ENCODE measurements around the gene HSD17B14. TPM values are rescaled to one million over a fixed set of nuclear protein-coding genes. Genes with fewer than 3 reads are reported as not detected.
"Not testable (repeated sequence)": the region's sequence is repeated elsewhere in the genome, so short reads cannot be mapped to it uniquely, and the experiment has no call there.

Gene HSD17B14
- total RNA-seq, 2 donors from 2014 or later, result 0.26 TPM; not detected in 1

GRCh38 chr19:48856921-48857320, 20.6 kb upstream of the HSD17B14 start:
- ATAC-seq, result no peak
- no peak for DNase-seq (ENCODE audit: low spot score)
- no peak overlapping the region for H3K27ac Mint-ChIP-seq
- no peaks in the 10 kb centered on the region for H3K36me3 Mint-ChIP-seq
- no peaks in the 10 kb centered on the region for H3K9me3 Mint-ChIP-seq
- no peak overlapping the region for H3K4me3 Mint-ChIP-seq
- no peaks in the 10 kb centered on the region for H3K27me3 Mint-ChIP-seq
- H3K4me1 Mint-ChIP-seq (ENCODE audit: low read depth in 2 of 2), result peaks cover 5 to 8% of the 10 kb centered on the region in 2 donors

DNA sequence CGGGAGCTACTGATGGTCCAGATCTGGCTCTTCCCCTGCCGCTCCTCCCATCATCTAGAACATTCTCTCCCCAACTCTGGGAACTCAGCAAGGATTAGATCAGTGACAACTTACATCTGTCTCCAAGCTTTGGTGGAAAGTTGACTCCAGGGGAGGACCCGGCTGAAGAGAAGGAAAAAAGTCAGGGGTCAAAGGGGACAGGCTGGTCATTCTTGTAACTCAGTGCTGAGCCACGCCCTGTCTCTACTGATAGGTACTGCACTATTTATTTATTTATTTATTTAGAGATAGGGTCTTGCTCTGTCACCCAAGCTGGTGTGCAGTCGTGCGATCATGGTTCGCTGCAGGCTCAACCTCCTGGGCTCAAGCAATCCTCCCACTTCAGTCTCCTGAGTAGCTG, 17.8 kb upstream of the HSD17B14 start:
- ATAC-seq, result no peak
- no peak overlapping the region for H3K27ac Mint-ChIP-seq
- H3K36me3 Mint-ChIP-seq, result no peaks in the 10 kb centered on the region
- no peaks in the 10 kb centered on the region for H3K27me3 Mint-ChIP-seq
- no peaks in the 10 kb centered on the region for H3K9me3 Mint-ChIP-seq
- no peak overlapping the region for H3K4me3 Mint-ChIP-seq
- peaks cover 1 to 2% of the 10 kb centered on the region in 2 donors for H3K4me1 Mint-ChIP-seq (ENCODE audit: low read depth in 2 of 2)
- DNase-seq (ENCODE audit: low spot score), result no peak

DNA sequence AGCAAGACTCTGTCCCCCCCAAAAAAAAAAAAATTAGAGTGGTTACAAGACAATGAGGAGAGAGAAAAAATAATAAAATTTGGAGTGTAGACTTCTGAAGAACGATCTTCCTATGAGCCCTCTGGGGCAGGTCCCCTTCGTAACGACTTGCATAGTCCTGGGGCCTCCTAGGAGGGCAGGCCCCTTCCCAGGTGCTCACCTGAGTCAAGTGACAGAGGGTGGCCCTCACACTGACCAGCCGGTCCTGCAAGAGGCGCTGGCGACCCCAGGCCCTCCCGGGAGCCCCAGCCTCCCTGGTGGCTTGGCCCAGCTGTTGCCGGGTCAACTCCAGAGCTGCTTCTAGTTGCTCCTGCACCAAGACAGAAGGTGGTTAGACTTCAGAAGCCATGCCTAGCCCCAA, 17.2 kb upstream of the HSD17B14 start:
- Mint-ChIP-seq H3K36me3 (no peaks in the 10 kb centered on the region), H3K9me3 (no peaks in the 10 kb centered on the region), H3K27me3 (no peaks in the 10 kb centered on the region), H3K27ac (no peak overlapping the region), H3K4me1 (ENCODE audit: low read depth in 2 of 2) (no peaks in the 10 kb centered on the region), H3K4me3 (no peak overlapping the region)
- no peak for ATAC-seq
- DNase-seq (ENCODE audit: low spot score), result no peak

DNA sequence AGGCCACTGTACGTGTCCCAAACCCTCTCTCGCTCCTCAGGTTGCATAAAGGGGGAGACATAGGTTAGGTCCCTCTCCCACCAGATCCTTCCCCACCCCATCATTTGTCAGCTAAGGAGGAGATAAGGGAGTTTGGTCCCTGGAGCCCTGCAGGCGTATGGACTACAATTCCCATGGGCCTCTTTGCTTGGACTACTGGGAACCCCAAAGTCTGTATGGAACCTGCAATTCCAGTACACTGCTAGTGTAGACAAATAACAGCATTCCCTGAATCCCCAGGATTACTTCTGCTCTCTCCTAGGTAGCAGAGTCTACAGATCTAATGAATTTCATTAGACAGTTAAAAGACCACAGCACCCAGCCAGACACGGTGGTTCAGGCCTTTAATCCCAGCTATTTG, 16.0 kb upstream of the HSD17B14 start:
- Mint-ChIP-seq H3K9me3 (no peaks in the 10 kb centered on the region), H3K4me1 (ENCODE audit: low read depth in 2 of 2) (no peaks in the 10 kb centered on the region), H3K27me3 (no peaks in the 10 kb centered on the region), H3K4me3 (no peak overlapping the region), H3K27ac (no peak overlapping the region), H3K36me3 (no peaks in the 10 kb centered on the region)
- DNase-seq (ENCODE audit: low spot score), result no peak
- ATAC-seq, result no peak

DNA sequence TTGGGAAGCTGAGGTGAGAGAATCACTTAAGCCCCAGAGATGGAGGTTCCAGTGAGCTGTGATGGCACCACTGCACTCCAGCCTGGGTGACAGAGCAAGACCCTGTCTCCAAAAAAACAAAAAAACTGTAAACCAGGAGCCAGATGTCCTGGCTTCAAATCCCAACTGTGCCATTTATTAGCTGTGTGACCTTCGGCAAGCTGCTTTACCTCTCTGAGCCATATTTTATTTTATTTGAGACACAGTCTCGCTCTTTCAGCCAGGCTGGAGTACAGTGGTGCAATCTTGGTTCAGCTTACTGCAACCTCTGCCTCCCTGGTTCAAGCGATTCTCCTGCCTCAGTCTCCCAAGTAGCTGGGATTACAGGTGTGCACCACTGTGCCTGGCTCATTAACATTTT, 10.4 kb upstream of the HSD17B14 start:
- H3K36me3 Mint-ChIP-seq; H3K4me3 Mint-ChIP-seq; H3K9me3 Mint-ChIP-seq; H3K27ac Mint-ChIP-seq; H3K27me3 Mint-ChIP-seq; ATAC-seq; DNase-seq (ENCODE audit: low spot score); H3K4me1 Mint-ChIP-seq (ENCODE audit: low read depth in 2 of 2): not testable (repeated sequence)

GRCh38 chr19:48845384-48845783, 9.1 kb upstream of the HSD17B14 start:
- no peak for DNase-seq (ENCODE audit: low spot score)
- Mint-ChIP-seq H3K36me3 (no peaks in the 10 kb centered on the region), H3K9me3 (no peaks in the 10 kb centered on the region), H3K4me3 (no peak overlapping the region), H3K4me1 (ENCODE audit: low read depth in 2 of 2) (peaks cover 0 to 3% of the 10 kb centered on the region in 2 donors), H3K27me3 (no peaks in the 10 kb centered on the region), H3K27ac (no peak overlapping the region)
- ATAC-seq, result no peak

DNA sequence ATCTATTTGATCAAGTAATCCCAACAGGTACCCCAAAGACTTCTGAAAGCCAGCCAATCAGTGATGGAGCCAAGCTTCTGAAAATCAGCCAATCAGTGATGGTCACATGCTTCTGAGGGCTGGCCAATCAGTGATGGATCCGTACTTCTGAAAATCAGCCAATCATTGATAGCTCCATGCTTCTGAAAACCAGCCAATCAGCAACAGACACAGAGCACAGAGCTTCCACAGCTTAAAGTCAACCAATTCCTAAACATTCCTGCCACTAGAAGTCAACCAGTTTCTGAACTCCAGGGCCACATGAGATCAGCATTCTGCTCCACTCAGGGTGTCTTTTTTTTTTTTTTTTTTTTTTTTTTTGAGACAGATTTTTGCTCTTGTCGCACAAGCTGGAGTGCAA, 8.2 kb upstream of the HSD17B14 start:
- no peaks in the 10 kb centered on the region for H3K27me3 Mint-ChIP-seq
- H3K4me3 Mint-ChIP-seq, result no peak overlapping the region
- ATAC-seq, result no peak

DNA sequence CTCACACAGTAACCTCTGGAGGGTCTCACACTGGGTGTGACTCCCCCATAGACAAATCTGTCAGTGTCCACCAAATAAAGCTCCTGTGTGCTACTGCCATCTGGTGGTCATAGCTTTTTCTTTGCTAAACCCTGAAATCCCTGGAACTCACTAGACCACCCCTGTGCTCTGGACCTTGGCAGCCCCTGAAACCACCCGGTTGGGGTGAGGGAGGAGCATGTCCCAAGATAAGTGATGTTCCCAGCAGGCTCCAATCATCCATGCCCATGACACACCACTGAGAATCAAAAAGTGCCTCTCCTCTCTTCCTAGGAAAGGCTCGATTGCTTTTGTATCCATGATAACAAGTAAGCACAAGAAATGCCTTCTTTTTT, 6.5 kb upstream of the HSD17B14 start:
- Mint-ChIP-seq H3K27ac (no peak overlapping the region), H3K9me3 (no peaks in the 10 kb centered on the region), H3K36me3 (no peaks in the 10 kb centered on the region), H3K27me3 (no peaks in the 10 kb centered on the region), H3K4me3 (no peak overlapping the region), H3K4me1 (ENCODE audit: low read depth in 2 of 2) (peaks cover 0 to 3% of the 10 kb centered on the region in 2 donors)
- DNase-seq (ENCODE audit: low spot score) (no peak), ATAC-seq (peak; percentile 49 to 61)

More for the DNA sequence above, 8.2 kb upstream of the HSD17B14 start:
- H3K4me1 Mint-ChIP-seq (ENCODE audit: low read depth in 2 of 2), result peaks cover 0 to 3% of the 10 kb centered on the region in 2 donors
- H3K36me3 Mint-ChIP-seq, result no peaks in the 10 kb centered on the region
- no peaks in the 10 kb centered on the region for H3K9me3 Mint-ChIP-seq
- DNase-seq (ENCODE audit: low spot score), result no peak
- H3K27ac Mint-ChIP-seq, result no peak overlapping the region

DNA sequence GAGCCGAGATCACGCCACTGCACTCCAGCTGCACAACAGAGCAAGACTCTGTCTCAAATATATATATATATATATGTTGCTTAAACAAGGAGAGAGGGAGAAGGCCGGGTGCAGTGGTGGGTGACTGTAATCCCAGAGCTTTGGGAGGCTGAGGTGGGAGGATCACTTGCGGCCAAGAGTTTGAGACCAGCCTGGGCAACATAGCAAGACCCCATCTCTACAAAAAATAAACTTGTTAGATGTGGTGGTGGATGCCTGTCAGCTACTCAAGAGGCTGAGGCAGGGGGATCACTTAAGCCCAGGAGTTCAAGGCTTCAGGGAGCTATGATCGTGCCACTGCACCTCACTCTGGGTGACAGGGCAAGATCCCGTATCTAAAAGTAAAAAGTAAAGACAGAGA, 5.3 kb upstream of the HSD17B14 start:
- peaks cover 0 to 4% of the 10 kb centered on the region in 2 donors for H3K27me3 Mint-ChIP-seq
- H3K4me1 Mint-ChIP-seq (ENCODE audit: low read depth in 2 of 2), result peaks cover 5 to 8% of the 10 kb centered on the region in 2 donors
- ATAC-seq, result no peak
- no peaks in the 10 kb centered on the region for H3K9me3 Mint-ChIP-seq
- H3K4me3 Mint-ChIP-seq, result no peak overlapping the region
- no peak overlapping the region for H3K27ac Mint-ChIP-seq
- H3K36me3 Mint-ChIP-seq, result no peaks in the 10 kb centered on the region
- DNase-seq (ENCODE audit: low spot score), result no peak

DNA sequence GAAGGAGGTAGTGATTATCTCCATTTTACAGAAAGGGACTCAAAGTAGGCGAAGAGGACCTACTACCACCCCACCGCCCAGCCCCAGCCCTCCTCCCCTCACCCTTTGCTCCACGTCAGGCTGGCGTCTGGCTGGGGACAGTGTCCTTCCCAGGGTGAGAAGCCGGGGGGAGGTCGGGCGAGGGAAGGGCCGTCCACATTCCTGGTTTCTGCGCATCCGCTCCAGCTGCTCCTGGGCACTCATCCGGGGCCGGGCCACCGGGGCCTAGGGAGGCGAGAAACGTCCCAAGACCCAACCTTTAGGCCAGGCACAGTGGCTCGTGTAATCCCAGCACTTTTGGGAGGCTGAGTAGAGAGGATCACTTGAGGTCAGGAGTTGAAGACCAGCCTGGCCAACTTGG, 4.8 kb upstream of the HSD17B14 start:
- Mint-ChIP-seq H3K27ac (no peak overlapping the region), H3K36me3 (no peaks in the 10 kb centered on the region), H3K4me1 (ENCODE audit: low read depth in 2 of 2) (peaks cover 9 to 12% of the 10 kb centered on the region in 2 donors), H3K4me3 (no peak overlapping the region), H3K27me3 (peaks cover 0 to 7% of the 10 kb centered on the region in 2 donors), H3K9me3 (no peaks in the 10 kb centered on the region)
- no peak for ATAC-seq
- DNase-seq (ENCODE audit: low spot score), result no peak

DNA sequence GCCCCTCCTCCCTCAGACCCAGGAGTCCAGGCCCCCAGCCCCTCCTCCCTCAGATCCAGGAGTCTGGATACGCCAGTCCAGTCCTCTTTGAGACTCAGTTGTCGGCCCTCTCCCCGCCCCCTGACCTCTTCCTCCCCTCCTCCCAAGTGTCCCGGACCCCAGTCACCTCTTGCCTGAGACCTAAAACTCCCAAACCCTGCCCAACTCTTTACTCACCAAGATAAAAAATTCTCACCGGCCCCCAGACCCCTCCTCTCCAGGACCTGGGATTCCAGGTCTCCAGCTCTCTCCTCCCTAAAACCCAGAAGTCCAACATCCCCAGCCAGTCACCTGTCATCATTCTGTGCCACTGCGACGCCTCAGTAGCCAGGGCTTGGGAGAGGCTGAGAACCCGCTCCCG, 1.4 kb upstream of the HSD17B14 start:
- H3K4me1 Mint-ChIP-seq (ENCODE audit: low read depth in 2 of 2), result peaks cover 17 to 20% of the 10 kb centered on the region in 2 donors
- peaks cover 0 to 7% of the 10 kb centered on the region in 2 donors for H3K27me3 Mint-ChIP-seq

DNA sequence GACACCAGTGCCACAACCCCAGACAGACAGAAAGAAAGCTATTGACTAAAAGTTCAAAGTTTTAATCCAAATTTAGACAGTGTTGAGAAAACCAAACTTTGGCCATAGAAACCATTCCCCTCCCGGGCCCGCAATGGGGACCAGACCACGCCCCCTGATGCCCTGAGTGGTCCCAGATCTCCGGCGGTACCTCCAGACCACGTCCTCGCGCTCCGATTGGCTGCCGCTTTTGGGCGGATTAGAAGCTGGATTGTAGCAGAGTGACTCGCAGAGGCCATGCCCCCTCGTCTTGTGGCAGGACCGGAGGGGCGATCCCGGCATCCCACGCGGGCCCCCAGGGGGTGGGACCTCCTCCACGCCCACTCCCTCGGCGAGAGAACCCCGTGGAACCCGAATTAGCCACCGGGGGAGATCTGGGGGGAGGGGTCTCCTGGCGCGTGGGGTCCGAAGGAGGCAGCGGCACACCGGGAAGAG, 797 bp upstream of the HSD17B14 start:
- no peaks in the 10 kb centered on the region for H3K9me3 Mint-ChIP-seq
- H3K27me3 Mint-ChIP-seq, result peaks cover 0 to 7% of the 10 kb centered on the region in 2 donors
- peak overlapping the region; percentile 72 for H3K4me3 Mint-ChIP-seq
- ATAC-seq, result peak; percentile 90 to 93
- peak overlapping the region in 1 of 2 donors; percentile 89 for H3K27ac Mint-ChIP-seq
- H3K36me3 Mint-ChIP-seq, result no peaks in the 10 kb centered on the region
- DNase-seq (ENCODE audit: low spot score), result peak; percentile 84
- H3K4me1 Mint-ChIP-seq (ENCODE audit: low read depth in 2 of 2), result peaks cover 15 to 20% of the 10 kb centered on the region in 2 donors

More for the DNA sequence above, 1.4 kb upstream of the HSD17B14 start:
- no peaks in the 10 kb centered on the region for H3K36me3 Mint-ChIP-seq
- ATAC-seq, result no peak
- H3K27ac Mint-ChIP-seq, result no peak overlapping the region
- no peaks in the 10 kb centered on the region for H3K9me3 Mint-ChIP-seq
- DNase-seq (ENCODE audit: low spot score), result no peak
- H3K4me3 Mint-ChIP-seq, result no peak overlapping the region

GRCh38 chr19:48835734-48836088, 580 bp downstream of the HSD17B14 start:
- Mint-ChIP-seq H3K27ac (peak overlapping the region; percentile 20 to 80), H3K36me3 (no peaks in the 10 kb centered on the region), H3K9me3 (no peaks in the 10 kb centered on the region), H3K27me3 (peaks cover 0 to 7% of the 10 kb centered on the region in 2 donors), H3K4me1 (ENCODE audit: low read depth in 2 of 2) (peaks cover 15 to 20% of the 10 kb centered on the region in 2 donors), H3K4me3 (peak overlapping the region; percentile 72)
- ATAC-seq, result peak; percentile 89 to 90
- peak; percentile 86 for DNase-seq (ENCODE audit: low spot score)

DNA sequence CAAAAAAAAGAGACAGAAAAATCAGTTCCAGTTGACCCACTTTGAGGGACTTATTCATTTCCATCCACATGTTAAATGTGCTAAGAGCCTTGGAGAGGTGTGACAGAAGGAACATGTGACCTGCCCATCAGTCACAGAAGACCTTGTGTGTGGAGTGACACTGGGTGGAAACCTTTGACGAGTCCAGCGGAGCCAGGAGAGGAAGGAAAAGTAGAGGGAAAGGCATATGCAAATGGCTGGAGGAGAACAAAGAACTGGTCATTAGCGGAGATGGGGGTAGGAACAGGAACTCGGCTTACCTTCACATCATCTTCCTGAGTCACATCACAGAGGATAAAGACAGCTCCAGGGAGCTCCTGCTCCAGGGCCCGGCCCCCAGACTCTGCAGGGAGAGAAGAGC, 2.3 kb downstream of the HSD17B14 start:
- H3K4me1 Mint-ChIP-seq (ENCODE audit: low read depth in 2 of 2), result peaks cover 15 to 20% of the 10 kb centered on the region in 2 donors

DNA sequence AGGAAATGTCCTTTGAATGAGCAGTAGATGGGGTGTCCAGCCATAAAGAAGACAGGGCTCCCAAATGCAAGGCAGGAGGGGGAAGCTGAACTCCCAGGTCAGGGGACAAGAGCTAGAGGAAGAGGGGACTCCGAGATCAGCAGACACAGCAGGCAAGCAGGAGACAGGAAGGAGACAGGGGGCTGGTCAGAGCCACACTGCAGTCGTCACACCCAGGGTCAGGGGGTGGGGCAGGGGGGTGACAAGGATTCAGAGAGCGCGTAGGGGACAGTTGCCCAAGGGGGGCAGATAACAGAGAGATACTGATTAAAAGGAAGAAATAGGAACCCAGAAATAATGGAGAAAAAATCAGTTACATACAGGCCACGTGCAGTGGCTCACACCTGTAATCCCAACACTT, 3.2 kb downstream of the HSD17B14 start:
- ATAC-seq, result no peak
- H3K27ac Mint-ChIP-seq, result no peak overlapping the region
- H3K27me3 Mint-ChIP-seq, result peaks cover 0 to 7% of the 10 kb centered on the region in 2 donors
- H3K36me3 Mint-ChIP-seq, result no peaks in the 10 kb centered on the region
- H3K9me3 Mint-ChIP-seq, result no peaks in the 10 kb centered on the region
- H3K4me1 Mint-ChIP-seq (ENCODE audit: low read depth in 2 of 2), result peaks cover 15 to 20% of the 10 kb centered on the region in 2 donors
- no peak overlapping the region for H3K4me3 Mint-ChIP-seq
- no peak for DNase-seq (ENCODE audit: low spot score)

More for the DNA sequence above, 2.3 kb downstream of the HSD17B14 start:
- no peaks in the 10 kb centered on the region for H3K36me3 Mint-ChIP-seq
- no peak overlapping the region for H3K27ac Mint-ChIP-seq
- no peak overlapping the region for H3K4me3 Mint-ChIP-seq
- H3K9me3 Mint-ChIP-seq, result no peaks in the 10 kb centered on the region
- ATAC-seq (no peak), DNase-seq (ENCODE audit: low spot score) (no peak)
- H3K27me3 Mint-ChIP-seq, result peaks cover 0 to 7% of the 10 kb centered on the region in 2 donors
